HG02759 (cell line): Measurements from ENCODE around the gene PIK3C2A.
"Not testable (repeated sequence)": the region's sequence is repeated elsewhere in the genome, so short reads cannot be mapped to it uniquely, and the experiment has no call there.

Experiments used
- ATAC-seq: cut with Tn5 transposase; IDR thresholded peaks from one replicate; pipeline ENCODE4 v1.9.1; 2021; ENCODE audit warnings: mild to moderate bottlenecking, moderate library complexity; ENCODE audit not compliant: unreplicated experiment

PIK3C2A gene

DNA sequence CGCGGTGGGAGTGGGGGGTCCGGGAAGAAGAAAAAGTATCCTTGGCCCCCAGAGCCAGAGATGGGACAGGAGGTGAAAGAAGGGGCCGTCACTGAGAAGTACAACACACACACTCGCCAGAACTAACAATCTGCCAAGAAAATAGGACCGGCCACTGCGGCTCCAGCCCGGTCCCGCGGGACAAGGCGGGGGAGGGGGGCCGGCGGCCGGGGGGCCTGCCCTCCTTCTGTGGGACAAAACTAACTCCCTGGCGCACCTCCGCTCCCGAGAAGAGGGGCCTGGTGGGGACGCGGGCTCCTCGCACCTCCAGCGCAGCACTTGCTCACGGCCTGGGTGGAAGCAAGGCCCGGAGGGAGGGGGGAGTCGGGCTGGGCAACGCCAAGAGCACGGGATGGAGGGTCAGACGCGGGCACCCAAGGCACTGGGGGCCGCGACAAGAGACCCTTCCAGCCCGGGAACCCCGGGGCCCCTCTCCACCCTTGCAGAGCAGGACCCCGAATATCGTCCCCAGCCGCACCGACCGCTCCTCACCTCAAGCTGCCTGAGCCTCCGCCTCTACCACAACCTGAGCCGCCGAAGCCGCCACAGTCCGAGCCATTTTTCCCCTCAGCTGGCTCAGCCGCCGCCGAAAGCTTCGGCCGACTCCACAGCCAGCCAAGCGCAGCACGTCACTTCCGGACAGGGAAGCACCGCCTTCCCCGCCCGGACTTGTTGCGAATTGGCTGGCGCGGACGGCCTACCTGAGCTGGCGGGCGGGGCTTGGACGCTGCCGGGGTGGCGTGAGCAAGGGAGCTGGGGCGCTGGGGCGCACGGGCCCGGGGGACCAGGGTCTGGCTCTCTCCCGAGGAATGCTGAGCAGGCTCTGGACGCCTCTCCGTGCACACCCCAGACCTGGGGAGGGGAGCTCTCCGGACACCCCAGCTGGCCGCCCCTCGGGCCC, at the start of gene PIK3C2A:
PIK3C2A (minus strand) TSS at position 670 of the 940 bp plus-strand sequence. CDS start 38,245 bp downstream, outside the sequence.
- peak; percentile 98 for ATAC-seq

DNA sequence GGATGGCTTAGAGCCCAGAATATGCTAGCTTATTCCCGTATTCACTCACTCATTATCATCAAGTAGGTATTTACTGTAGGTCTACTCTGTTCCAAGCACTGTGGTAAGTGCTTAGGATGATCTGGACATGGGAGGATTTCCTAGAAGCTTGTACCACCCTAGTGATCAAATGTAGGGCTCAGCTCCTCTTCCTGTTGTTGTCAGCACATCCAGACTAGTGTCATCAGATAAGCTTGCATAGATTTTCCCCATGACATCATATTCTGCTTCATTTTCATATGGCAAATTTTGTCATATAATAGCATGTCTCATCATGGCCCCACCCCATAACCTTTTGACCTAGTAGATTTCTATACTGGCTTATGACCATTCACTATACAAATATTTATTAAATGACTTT, 49.4 kb upstream of the PIK3C2A start:
- no peak for ATAC-seq

DNA sequence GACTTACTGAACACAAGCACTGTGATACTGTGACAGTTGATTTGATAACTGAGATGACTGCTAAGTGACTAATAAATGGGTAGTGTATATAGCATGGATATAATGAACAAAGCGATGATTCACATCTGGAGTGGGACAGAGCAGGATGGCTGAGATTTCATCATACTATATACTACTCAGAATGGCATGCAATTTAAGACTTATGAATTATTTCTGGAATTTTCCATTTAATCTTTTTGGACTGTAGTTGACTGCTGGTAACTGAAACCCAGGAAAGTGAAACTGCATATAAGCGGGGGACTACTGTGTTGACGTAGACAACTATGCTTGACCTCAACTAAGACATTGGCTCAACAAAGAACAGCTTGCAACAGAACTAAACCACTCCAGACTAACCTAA, 48.7 kb upstream of the PIK3C2A start:
- no peak for ATAC-seq

- no peak for ATAC-seq
These were observed 44.9 kb upstream of the PIK3C2A start for GRCh38 chr11:17252704-17253103.

DNA sequence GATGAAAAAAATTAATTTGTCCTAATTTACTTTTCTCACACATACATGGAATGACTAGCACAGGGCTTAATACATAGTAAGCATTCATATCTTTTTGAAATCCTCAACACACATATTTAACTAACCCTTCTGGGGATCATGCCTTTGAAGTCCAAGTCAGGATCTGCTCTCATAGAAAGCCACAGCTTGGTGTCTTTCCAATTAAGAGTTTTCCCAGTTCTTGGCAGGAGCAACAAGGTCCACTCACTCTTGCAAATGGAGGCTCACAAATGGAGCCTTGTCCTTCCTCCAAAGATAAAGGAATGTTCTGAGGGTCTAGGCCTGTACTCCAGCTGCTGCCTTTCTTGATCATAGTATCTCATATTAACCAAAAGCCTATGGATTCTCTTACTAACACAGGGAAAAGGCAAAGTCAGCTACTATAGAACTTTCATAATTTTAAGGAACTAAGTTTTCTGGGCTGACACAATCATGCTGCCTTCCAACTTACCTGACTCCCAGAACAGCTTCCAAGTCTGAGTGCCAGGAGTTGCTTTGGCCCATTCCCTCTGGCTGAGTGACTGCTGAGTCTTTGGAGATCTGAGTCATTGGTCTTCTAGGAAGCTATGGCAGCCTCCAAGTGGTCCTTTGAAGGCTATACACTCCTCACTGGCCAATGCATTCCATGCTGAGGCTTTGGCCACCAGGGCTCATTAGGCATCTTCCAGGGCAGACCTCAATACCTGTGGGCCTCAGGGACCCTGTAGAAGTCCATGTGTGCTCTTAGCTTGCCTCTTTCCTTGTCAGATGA, 43.0 kb upstream of the PIK3C2A start:
- no peak for ATAC-seq

DNA sequence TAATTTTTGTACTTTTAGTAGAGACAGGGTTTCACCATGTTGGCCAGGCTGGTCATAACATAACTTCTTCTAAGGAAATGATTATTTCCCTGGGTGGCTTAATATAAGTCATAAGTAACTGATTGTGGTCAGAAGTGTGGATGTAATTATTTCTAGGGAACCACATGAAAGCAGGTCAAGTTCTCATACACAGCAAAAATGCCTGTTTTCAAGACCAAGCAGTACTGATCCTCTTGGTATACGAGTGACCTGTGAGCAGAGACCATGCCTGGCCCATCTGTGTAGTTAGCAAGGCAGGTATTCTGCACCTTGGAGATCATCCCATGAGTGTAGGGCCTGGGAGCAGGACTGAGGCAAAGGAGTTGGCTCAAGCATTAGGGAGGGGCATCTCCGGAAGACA, 36.3 kb upstream of the PIK3C2A start:
- peak; percentile 90 for ATAC-seq

DNA sequence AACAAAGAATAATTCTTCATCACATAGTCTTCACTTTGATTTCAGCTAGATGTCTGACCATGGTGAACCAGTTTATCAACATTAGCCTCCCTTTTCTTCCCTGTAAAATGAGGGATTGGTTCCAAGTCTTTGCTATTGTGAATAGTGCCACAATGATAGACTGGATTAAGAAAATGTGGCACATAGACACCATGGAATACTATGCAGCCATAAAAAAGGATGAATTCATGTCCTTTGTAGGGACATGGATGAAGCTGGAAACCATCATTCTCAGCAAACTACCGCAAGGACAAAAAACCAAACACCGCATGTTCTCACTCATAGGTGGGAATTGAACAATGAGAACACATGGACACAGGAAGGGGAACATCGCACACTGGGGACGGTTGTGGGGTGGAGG, 35.2 kb upstream of the PIK3C2A start:
- not testable (repeated sequence) for ATAC-seq

GRCh38 chr11:17240780-17241179, 33.0 kb upstream of the PIK3C2A start:
- ATAC-seq: no peak

GRCh38 chr11:17239927-17240326, 32.1 kb upstream of the PIK3C2A start:
- not testable (repeated sequence) for ATAC-seq

DNA sequence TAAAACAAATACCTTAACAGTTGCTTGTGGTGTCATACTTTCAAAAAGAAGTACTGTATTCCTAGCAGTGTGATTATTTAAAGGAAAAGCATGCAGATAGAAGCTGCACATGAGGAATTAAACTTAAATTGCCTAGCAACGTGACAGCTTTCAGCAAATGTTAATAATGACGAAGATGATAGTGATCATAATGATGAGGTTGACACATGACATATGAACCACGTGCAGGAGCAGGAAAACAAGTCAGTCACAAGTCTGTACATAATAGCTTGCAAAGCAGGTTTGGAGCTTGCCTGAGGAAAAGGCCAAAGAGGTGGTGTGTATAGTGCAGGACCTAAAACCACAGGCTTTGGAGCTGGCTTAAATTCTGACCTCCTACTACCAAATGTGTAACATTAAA, 30.6 kb upstream of the PIK3C2A start:
- ATAC-seq: no peak

GRCh38 chr11:17233101-17233500, 25.3 kb upstream of the PIK3C2A start:
- ATAC-seq: no peak

- peak; percentile 94 for ATAC-seq
These were observed 23.4 kb upstream of the PIK3C2A start for GRCh38 chr11:17230867-17231851.

DNA sequence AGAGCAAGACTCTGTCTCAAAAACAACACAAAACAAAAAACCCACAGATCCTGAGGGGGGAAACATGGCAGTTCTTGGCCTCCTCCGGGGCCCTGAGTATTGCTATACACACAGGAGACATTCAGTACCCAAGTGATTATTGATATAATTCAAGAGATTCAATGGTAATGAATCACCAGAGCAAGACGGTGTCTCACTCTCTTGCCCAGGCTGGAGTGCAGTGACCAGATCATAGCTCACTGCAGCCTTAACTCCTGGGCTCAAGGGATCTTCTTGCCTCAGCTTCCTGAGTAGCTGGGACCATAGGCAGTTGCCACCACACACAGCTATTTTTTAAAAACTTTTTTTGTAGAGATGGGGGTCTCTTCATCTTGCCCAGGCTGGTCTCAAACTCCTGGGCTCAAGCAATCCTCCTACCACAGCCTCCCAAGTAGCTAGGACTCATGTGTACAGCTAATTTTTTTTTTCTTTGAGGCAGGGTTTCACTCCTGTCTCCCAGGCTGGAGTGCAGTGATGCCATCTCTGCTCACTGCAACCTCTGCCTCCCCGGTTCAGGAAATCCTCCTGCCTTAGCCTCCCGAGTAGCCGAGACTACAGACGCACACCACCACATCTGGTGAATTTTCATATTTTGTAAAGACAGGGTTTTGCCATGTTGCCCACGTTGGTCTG, 21.8 kb upstream of the PIK3C2A start:
- ATAC-seq: no peak

GRCh38 chr11:17228186-17228925, 20.6 kb upstream of the PIK3C2A start:
- ATAC-seq: not testable (repeated sequence)

- ATAC-seq: no peak
These were observed 16.9 kb upstream of the PIK3C2A start for GRCh38 chr11:17224727-17225126.

- ATAC-seq: no peak
These were observed 14.2 kb upstream of the PIK3C2A start for GRCh38 chr11:17221968-17222367.

DNA sequence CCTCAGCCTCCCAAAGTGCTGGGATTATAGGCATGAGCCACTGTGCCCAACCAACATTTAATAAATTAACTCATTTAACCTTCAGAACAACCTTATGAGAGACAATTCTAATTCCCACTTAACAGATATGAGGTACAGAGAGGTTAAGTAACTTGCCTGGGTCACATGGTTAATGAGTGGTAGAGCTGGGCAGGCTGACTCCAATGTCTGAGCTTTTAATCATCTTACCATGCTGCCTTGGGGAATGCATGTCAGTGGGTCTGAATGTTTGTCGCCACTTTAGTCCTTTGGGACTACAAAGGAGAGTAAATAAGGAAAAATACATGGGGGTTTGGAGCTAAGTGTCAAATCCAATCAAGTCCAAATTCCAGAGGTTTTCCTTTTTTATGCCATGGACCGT, 11.2 kb upstream of the PIK3C2A start:
- ATAC-seq: no peak

- no peak for ATAC-seq
These were observed 10.6 kb upstream of the PIK3C2A start for GRCh38 chr11:17218403-17218802.

DNA sequence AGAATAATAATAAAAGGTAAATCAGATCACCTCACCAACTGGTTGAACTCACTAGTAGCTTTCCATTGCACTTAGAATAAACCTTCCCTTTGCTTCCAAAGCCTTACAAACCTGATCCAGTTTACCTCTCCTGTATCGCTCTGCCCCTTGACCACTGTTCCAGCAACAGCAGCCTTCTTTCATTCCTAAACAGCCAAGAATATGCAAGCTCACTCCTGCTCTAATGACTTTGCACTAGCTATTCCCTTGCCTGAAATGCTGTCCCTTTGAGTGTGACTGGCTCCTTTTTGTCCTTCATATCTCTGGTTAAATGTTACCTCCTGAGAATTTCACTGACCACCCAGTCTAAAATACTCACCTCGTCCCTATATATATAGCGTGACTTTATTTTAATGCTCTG, 9.6 kb upstream of the PIK3C2A start:
- no peak for ATAC-seq
